Measurements from ENCODE around the gene GALNT6.

DNA sequence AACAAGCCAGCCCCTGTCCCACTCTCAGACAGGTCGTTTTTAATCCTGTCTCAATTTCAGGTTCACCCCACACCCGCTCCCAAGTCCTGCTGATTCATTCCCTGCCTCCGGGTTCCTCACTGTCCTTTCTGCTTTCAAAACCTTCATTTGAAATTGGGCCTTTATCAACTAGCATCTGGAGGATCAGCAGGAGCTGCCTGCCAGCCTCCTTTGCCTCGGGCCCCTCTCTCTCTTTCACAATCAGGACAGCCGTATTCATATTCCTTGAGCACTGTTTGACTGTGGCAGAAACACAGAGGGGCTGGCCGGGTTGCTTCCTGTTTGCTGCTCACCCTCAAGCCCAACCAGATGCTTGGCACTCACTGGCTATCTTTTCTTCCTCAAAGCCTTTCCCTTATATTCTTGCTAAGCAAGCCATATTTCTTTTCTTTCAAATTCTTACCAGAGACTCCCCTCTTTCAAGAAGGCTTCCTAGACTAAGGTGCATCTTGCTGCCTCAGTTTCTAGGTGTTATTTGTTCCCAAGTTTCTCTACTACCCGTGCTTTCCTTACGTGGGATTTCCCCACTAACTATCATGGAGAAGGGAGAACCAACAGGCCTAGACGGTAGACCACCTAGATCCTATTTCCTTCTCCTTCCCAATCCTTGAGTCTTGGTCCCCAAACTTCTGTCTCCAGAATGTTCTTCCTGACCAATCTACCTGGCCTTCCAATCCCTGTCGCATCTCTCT is 3.0 kb downstream of the GALNT6 start:
- TF ChIP-seq EZH2 (IDR thresholded peaks at IDR 0.05; ENCODE audit: borderline replicate concordance, low read depth, low read length, severe bottlenecking) (no peak), MYC (IDR thresholded peaks at IDR 0.05; ENCODE audit: low read depth, low read length) (no peak), POLR2A (IDR thresholded peaks at IDR 0.05; ENCODE audit: low read depth, low read length) (no peak)
- TF ChIP-seq, protein P1, sequence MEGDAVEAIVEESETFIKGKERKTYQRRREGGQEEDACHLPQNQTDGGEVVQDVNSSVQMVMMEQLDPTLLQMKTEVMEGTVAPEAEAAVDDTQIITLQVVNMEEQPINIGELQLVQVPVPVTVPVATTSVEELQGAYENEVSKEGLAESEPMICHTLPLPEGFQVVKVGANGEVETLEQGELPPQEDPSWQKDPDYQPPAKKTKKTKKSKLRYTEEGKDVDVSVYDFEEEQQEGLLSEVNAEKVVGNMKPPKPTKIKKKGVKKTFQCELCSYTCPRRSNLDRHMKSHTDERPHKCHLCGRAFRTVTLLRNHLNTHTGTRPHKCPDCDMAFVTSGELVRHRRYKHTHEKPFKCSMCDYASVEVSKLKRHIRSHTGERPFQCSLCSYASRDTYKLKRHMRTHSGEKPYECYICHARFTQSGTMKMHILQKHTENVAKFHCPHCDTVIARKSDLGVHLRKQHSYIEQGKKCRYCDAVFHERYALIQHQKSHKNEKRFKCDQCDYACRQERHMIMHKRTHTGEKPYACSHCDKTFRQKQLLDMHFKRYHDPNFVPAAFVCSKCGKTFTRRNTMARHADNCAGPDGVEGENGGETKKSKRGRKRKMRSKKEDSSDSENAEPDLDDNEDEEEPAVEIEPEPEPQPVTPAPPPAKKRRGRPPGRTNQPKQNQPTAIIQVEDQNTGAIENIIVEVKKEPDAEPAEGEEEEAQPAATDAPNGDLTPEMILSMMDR (IDR thresholded peaks at IDR 0.05; ENCODE audit: extremely low read depth in 1 of 2, insufficient read depth in 1 of 2, low read depth in 1 of 2, low read length in 2 of 2), result no peak
- TF ChIP-seq, protein P2, sequence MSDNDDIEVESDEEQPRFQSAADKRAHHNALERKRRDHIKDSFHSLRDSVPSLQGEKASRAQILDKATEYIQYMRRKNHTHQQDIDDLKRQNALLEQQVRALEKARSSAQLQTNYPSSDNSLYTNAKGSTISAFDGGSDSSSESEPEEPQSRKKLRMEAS (IDR thresholded peaks at IDR 0.05; ENCODE audit: insufficient read depth, insufficient read length), result no peak
